Chondrocyte (in vitro differentiated cells): ENCODE results near the gene ADAMTSL1. TPM values are rescaled to one million over a fixed set of nuclear protein-coding genes. Genes with fewer than 3 reads are reported as not detected.
"Not testable (repeated sequence)": the region's sequence is repeated elsewhere in the genome, so short reads cannot be mapped to it uniquely, and the experiment has no call there.

ENCODE experiments used
- DNase-seq: peaks from one replicate; pipeline ENCODE4 v3.0.0; 2021; ENCODE audit warnings: mixed read lengths, low spot score
- H3K27ac Mint-ChIP-seq: one replicate; pipeline ENCODE4 v1.8.0; 2021; ENCODE audit warnings: mild to moderate bottlenecking, moderate library complexity, mixed read lengths; ENCODE audit not compliant: unreplicated experiment
- H3K27me3 Mint-ChIP-seq: 2 replicates; pipeline ENCODE4 v1.8.0; 2021; ENCODE audit warnings: low read depth, mixed read lengths
- H3K36me3 Mint-ChIP-seq: 2 replicates; pipeline ENCODE4 v1.8.0; 2021; ENCODE audit warnings: low read depth, mixed read lengths
- H3K4me1 Mint-ChIP-seq: 2 replicates; pipeline ENCODE4 v1.8.0; 2021; ENCODE audit warnings: low read depth, mild to moderate bottlenecking, mixed read lengths
- H3K4me3 Mint-ChIP-seq: one replicate; pipeline ENCODE4 v1.8.0; 2021; ENCODE audit warnings: mild to moderate bottlenecking, moderate library complexity, mixed read lengths; ENCODE audit not compliant: unreplicated experiment
- H3K9me3 Mint-ChIP-seq: 2 replicates; pipeline ENCODE4 v1.8.0; 2021; ENCODE audit warnings: low read depth, mixed read lengths
- total RNA-seq: library from RNA; stranded (reverse); gene quantifications from 3 replicates; pipeline ENCODE4 v1.2.1, GENCODE V29; 2021
- TF ChIP-seq, protein P1 (sequence below): fragments of 200-600 bp; sonication (generic); IDR thresholded peaks from 2 replicates; pipeline ENCODE4 v1.5.0; 2021; ENCODE audit warnings: antibody characterized with exemption, mild to moderate bottlenecking, moderate library complexity

ADAMTSL1 gene
- total RNA-seq, 1 donor from 2014 or later = 1.0 TPM

DNA sequence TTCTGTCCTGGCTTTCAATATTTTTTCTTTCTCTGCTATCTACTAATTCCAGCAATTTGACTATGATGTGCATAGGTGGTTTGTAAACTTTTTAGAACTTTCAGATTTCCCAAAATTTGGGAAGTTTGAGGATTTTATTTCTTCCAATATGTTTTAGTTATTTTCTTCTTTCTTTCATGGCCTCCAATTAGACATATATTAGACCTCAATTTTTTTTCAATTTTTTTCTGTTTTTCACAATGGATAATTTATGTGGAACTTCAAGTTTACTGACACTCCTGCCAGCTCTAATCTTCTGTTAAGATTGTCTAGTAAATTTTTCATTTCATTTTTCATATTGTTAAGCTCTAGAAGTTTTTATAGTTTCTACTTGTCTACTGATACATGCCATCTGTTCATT is 395.8 kb downstream of the ADAMTSL1 start:
- Mint-ChIP-seq H3K4me3 (no peak overlapping the region), H3K27me3 (no peaks in the 10 kb centered on the region), H3K36me3 (peaks cover 10% of the 10 kb centered on the region), H3K4me1 (no peaks in the 10 kb centered on the region), H3K27ac (no peak overlapping the region), H3K9me3 (peaks cover 43% of the 10 kb centered on the region)
- no peak for DNase-seq
- TF ChIP-seq, protein P1, sequence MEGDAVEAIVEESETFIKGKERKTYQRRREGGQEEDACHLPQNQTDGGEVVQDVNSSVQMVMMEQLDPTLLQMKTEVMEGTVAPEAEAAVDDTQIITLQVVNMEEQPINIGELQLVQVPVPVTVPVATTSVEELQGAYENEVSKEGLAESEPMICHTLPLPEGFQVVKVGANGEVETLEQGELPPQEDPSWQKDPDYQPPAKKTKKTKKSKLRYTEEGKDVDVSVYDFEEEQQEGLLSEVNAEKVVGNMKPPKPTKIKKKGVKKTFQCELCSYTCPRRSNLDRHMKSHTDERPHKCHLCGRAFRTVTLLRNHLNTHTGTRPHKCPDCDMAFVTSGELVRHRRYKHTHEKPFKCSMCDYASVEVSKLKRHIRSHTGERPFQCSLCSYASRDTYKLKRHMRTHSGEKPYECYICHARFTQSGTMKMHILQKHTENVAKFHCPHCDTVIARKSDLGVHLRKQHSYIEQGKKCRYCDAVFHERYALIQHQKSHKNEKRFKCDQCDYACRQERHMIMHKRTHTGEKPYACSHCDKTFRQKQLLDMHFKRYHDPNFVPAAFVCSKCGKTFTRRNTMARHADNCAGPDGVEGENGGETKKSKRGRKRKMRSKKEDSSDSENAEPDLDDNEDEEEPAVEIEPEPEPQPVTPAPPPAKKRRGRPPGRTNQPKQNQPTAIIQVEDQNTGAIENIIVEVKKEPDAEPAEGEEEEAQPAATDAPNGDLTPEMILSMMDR = no peak

DNA sequence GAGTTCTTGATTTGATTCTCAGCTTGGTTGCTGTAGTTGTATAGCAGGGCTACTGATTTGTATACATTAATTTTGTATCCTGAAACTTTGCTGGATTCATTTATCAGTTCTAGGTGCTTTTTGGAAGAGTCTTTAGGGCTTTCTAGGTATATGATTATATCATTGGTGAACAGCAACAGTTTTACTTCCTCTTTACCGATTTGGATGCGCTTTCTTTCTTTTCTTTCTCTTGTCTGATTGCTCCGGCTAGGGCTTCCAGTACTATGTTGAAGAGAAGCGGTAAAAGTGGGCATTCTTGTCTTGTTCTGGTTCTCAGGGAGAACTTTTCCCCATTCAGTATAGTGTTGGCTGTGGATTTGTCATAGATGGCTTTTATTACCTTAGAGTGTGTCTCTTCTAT is 400.1 kb downstream of the ADAMTSL1 start:
- DNase-seq = no peak
- TF ChIP-seq, protein P1 = no peak
- peaks cover 8% of the 10 kb centered on the region for H3K36me3 Mint-ChIP-seq
- H3K27ac Mint-ChIP-seq = no peak overlapping the region
- H3K9me3 Mint-ChIP-seq = peaks cover 45% of the 10 kb centered on the region
- H3K4me3 Mint-ChIP-seq = no peak overlapping the region
- H3K27me3 Mint-ChIP-seq = peaks cover 1% of the 10 kb centered on the region
- H3K4me1 Mint-ChIP-seq = no peaks in the 10 kb centered on the region

DNA sequence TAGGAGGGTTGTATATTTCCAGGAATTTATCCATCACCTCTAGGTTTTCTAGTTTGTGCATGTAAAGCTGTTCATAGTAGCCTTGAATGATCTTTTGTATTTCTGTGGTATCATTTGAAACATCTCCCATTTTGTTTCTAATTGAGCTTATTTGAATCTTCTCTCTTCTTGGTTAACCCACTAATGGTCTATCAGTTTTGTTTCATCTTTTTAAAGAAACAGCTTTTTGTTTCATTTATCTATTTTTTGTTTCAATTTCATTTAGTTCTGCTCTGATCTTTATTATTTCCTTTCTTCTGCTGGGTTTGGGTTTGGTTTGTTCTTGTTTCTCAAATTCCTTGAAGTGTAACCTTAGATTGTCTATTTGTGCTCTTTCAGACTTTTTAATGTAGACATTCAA is 401.0 kb downstream of the ADAMTSL1 start:
- DNase-seq, H3K27me3 Mint-ChIP-seq, H3K4me3 Mint-ChIP-seq, H3K36me3 Mint-ChIP-seq, H3K27ac Mint-ChIP-seq, H3K4me1 Mint-ChIP-seq: not testable (repeated sequence)
- peaks cover 36% of the 10 kb centered on the region for H3K9me3 Mint-ChIP-seq

DNA sequence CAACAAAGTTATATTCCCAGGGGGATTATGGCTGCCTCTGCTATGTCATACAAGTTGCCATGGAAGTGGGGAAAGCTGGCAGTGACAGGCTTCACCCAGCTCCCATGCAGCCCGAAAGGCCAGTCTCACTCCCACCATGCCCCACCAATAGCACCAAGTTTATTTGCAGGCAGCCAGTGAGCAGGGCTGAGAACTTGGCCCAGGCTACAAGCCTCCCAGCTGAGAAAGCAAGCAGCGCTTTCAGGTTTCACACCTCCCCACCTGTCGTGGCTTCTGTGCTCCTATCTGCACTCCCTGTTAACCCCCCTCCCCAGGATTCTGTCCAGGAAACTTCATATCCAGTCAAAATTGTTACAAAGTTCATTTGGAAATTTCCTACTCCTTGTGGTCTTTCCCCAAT is 404.0 kb downstream of the ADAMTSL1 start:
- DNase-seq = no peak
- Mint-ChIP-seq H3K27ac (no peak overlapping the region), H3K27me3 (peaks cover 1% of the 10 kb centered on the region), H3K4me1 (no peaks in the 10 kb centered on the region), H3K9me3 (peaks cover 15% of the 10 kb centered on the region), H3K4me3 (no peak overlapping the region), H3K36me3 (peaks cover 2% of the 10 kb centered on the region)
- TF ChIP-seq, protein P1 = no peak

DNA sequence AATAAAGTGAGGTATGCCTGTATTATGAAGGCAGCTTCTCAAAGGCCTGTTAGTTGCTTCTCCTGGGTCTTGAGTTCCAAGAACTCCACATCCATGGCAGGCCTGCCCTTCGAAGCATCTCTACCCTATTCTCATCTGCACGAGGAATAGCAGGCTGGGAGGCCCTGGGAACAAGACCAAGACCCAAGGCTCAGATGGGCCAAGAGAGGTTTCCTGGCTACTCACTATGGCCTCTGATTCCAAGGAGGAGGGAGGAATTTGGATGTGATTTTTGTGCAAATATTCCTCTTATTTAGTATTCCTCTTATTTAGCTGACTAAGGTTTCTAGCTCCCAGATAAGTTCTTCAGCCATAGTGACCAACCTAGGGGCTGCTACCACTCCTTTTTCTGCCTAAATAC is 407.8 kb downstream of the ADAMTSL1 start:
- H3K4me3 Mint-ChIP-seq = no peak overlapping the region
- H3K27ac Mint-ChIP-seq = no peak overlapping the region
- H3K27me3 Mint-ChIP-seq = no peaks in the 10 kb centered on the region
- DNase-seq = no peak
- H3K36me3 Mint-ChIP-seq = peaks cover 3% of the 10 kb centered on the region
- H3K4me1 Mint-ChIP-seq = no peaks in the 10 kb centered on the region
- H3K9me3 Mint-ChIP-seq = peaks cover 16% of the 10 kb centered on the region
- TF ChIP-seq, protein P1 = no peak

DNA sequence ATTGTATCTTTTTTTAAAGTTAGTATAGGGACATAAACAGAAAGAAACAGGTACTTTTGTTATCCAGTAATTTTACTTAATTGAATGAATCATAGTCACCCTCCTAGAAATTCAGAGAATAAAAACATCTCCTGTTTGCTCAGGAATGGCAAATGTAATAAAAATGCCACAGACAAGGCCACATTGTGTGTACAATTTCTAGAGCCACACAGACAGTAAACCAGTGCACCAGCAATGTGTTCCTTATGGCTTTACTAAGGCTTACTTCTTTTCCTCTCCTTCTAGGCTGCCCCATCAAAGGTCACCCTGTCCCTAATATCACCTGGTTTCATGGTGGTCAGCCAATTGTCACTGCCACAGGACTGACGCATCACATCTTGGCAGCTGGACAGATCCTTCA is 413.6 kb downstream of the ADAMTSL1 start:
- Mint-ChIP-seq H3K27ac (no peak overlapping the region), H3K4me1 (peaks cover 16% of the 10 kb centered on the region)

More for the DNA sequence above, 413.6 kb downstream of the ADAMTSL1 start:
- peaks cover 13% of the 10 kb centered on the region for H3K9me3 Mint-ChIP-seq
- no peak overlapping the region for H3K4me3 Mint-ChIP-seq
- H3K27me3 Mint-ChIP-seq = no peaks in the 10 kb centered on the region
- TF ChIP-seq, protein P1 = no peak
- DNase-seq = no peak
- H3K36me3 Mint-ChIP-seq = peaks cover 3% of the 10 kb centered on the region
